ENCODE results near the gene CDC42BPB. TPM values are rescaled to one million over a fixed set of nuclear protein-coding genes. Genes with fewer than 3 reads are reported as not detected.

The CDC42BPB gene
- total RNA-seq, 3 donors from 2014 or later (not counting 1 experiment from before 2014, with no cell fraction given) = 0.86 to 2.3 (median 2.0) TPM

DNA sequence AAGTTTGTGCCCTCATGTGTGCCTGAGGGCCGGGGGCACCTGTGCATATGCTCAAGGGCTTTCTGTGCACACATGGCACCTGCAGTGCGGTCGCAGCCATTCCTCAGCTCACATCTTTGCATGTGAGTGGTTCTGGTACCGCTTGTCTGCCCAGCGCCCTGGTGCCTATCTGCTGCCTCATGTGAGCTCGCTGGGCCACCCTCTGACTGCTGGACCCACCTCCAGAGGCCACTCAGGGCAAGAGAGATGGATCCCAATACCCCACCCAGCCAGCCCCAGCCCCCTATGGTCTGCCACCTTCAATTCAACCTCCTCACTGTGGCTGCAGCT, 140.3 kb downstream of the CDC42BPB start:
- Mint-ChIP-seq H3K27ac (no peak overlapping the region), H3K4me1 (no peaks in the 10 kb centered on the region)
- ATAC-seq = no peak

DNA sequence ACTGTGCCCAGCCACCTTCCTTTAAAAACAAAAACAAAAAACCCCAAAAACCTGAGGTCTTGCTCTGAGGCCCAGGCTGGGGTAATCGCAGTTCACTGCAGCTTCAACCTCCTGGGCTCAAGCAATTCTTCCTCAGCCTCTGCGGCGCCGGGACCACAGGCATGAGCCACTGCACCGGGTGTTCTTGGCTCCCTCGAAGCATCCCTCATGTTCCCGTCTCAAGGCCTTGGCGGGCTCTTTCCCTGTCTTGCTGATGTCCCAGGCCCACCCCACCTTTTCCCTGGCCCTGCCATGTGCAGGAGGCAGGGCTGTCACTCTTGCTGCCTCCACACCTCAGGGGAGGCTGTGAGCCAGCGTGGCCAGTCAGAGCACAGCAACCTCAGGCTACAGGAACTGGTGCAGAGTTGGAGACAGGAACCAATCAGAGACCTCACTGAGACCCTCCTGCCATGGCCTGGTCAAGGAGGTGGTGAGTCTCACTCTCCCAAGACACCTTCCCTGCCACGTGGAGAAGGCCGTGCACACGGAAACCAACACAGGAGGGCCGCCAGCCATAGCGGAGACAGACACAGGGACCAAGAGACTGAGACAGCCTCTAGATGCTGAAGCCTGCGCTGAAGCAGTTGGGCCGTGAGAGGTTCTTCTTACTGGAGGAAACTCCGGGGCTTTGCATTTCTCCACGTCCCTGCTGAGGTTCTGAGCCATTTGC, 140.8 kb downstream of the CDC42BPB start:
- Mint-ChIP-seq H3K36me3 (no peaks in the 10 kb centered on the region), H3K4me3 (no peak overlapping the region), H3K27me3 (ENCODE audit: low read depth in 2 of 2) (no peaks in the 10 kb centered on the region), H3K27ac (no peak overlapping the region), H3K4me1 (no peaks in the 10 kb centered on the region), H3K9me3 (no peaks in the 10 kb centered on the region)
- Histone ChIP-seq H3K27ac (ENCODE audit: low read length) (peak overlapping the region; percentile 26), H3K4me1 (ENCODE audit: control insufficient read depth, insufficient read depth, low read length) (peaks cover 17% of the 10 kb centered on the region), H3K9me3 (ENCODE audit: control insufficient read depth, insufficient read depth, low read length) (no peaks in the 10 kb centered on the region), H3K4me3 (ENCODE audit: low read length) (no peak overlapping the region), H3K36me3 (ENCODE audit: control insufficient read depth, insufficient read depth, low read length) (peaks cover 2% of the 10 kb centered on the region), H3K27me3 (ENCODE audit: control insufficient read depth, insufficient read depth, low read length) (no peaks in the 10 kb centered on the region)
- intact Hi-C loops (cut with micrococcal nuclease) = loop anchor here (10.0 kb wide), 1 partner anchor 142 kb away; the partner anchor contains the start of gene TRAF3
- TF ChIP-seq, protein P1, sequence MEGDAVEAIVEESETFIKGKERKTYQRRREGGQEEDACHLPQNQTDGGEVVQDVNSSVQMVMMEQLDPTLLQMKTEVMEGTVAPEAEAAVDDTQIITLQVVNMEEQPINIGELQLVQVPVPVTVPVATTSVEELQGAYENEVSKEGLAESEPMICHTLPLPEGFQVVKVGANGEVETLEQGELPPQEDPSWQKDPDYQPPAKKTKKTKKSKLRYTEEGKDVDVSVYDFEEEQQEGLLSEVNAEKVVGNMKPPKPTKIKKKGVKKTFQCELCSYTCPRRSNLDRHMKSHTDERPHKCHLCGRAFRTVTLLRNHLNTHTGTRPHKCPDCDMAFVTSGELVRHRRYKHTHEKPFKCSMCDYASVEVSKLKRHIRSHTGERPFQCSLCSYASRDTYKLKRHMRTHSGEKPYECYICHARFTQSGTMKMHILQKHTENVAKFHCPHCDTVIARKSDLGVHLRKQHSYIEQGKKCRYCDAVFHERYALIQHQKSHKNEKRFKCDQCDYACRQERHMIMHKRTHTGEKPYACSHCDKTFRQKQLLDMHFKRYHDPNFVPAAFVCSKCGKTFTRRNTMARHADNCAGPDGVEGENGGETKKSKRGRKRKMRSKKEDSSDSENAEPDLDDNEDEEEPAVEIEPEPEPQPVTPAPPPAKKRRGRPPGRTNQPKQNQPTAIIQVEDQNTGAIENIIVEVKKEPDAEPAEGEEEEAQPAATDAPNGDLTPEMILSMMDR (IDR thresholded peaks at IDR 0.05) = no peak
- ATAC-seq (no peak), DNase-seq (no peak)
- 75% methylated on average over 18 of the region's 18 CpGs for WGBS (ENCODE audit: insufficient coverage)

More for the DNA sequence above, 140.3 kb downstream of the CDC42BPB start:
- H3K36me3 Mint-ChIP-seq = no peaks in the 10 kb centered on the region
- peaks cover 2% of the 10 kb centered on the region for H3K36me3 ChIP-seq (ENCODE audit: control insufficient read depth, insufficient read depth, low read length)
- no peaks in the 10 kb centered on the region for H3K27me3 Mint-ChIP-seq (ENCODE audit: low read depth in 2 of 2)
- H3K9me3 Mint-ChIP-seq = no peaks in the 10 kb centered on the region
- H3K27ac ChIP-seq (ENCODE audit: low read length) = no peak overlapping the region
- no peak for DNase-seq
- no peak overlapping the region for H3K4me3 ChIP-seq (ENCODE audit: low read length)
- no peaks in the 10 kb centered on the region for H3K9me3 ChIP-seq (ENCODE audit: control insufficient read depth, insufficient read depth, low read length)
- H3K4me3 Mint-ChIP-seq = no peak overlapping the region
- WGBS (ENCODE audit: insufficient coverage) = 73% methylated on average over 6 of the region's 6 CpGs
- peaks cover 1% of the 10 kb centered on the region for H3K27me3 ChIP-seq (ENCODE audit: control insufficient read depth, insufficient read depth, low read length)
- H3K4me1 ChIP-seq (ENCODE audit: control insufficient read depth, insufficient read depth, low read length) = peaks cover 17% of the 10 kb centered on the region
- intact Hi-C loops (cut with micrococcal nuclease) = loop anchor here (10.0 kb wide), 1 partner anchor 142 kb away; the partner anchor contains the start of gene TRAF3
- TF ChIP-seq, protein P1 (IDR thresholded peaks at IDR 0.05) = no peak

DNA sequence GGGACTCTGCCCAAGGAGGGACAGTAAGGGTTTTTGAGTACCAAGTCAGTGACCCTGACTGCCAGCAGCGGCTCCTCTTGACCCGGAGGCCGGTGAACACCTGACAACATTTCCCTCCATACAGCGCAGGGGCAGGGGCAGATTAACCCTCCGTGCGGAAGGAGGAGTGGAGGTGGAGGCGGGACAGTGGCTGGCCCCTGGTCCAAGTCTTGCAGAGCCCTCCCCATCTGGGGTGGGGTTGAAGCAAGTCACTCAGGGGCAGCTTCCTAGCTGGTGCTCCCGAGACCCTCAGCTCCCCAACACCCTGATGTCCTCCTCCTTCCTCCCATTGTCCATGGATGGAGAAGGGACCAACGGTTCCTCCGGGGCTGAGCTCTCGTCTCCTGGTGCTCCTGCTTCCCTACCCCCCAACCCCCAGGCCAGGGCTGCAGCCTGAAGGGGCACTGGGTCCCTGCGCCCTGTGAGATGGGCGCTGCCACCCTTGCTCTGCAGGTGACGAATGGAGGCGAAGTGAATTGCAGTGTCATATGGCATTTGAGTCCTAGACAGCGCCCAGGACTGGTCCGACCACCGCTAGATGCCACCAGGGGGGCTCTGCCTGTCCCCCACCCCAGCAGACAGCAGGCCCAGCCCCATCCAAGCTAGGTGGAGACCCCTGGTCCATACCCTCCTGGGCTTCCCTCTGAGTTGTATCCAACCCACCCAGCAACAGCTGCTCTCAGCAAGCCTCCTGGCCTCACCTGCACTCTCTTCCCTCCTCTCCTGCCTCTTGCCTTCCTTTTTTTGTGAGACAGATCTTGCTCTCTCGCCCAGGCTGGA, 141.8 kb downstream of the CDC42BPB start:
- H3K4me3 Mint-ChIP-seq = no peak overlapping the region
- no peaks in the 10 kb centered on the region for H3K36me3 Mint-ChIP-seq
- H3K27ac Mint-ChIP-seq = no peak overlapping the region
- Histone ChIP-seq H3K27me3 (ENCODE audit: control insufficient read depth, insufficient read depth, low read length) (no peaks in the 10 kb centered on the region), H3K27ac (ENCODE audit: low read length) (no peak overlapping the region), H3K9me3 (ENCODE audit: control insufficient read depth, insufficient read depth, low read length) (no peaks in the 10 kb centered on the region), H3K36me3 (ENCODE audit: control insufficient read depth, insufficient read depth, low read length) (peaks cover 2% of the 10 kb centered on the region), H3K4me3 (ENCODE audit: low read length) (no peak overlapping the region), H3K4me1 (ENCODE audit: control insufficient read depth, insufficient read depth, low read length) (peaks cover 17% of the 10 kb centered on the region)
- ATAC-seq = no peak
- WGBS (ENCODE audit: insufficient coverage) = 93% methylated on average over 16 of the region's 19 CpGs
- no peak for DNase-seq
- H3K9me3 Mint-ChIP-seq = no peaks in the 10 kb centered on the region
- TF ChIP-seq, protein P1 (IDR thresholded peaks at IDR 0.05) = no peak
- no peaks in the 10 kb centered on the region for H3K27me3 Mint-ChIP-seq (ENCODE audit: low read depth in 2 of 2)
- no peaks in the 10 kb centered on the region for H3K4me1 Mint-ChIP-seq
- intact Hi-C loops (cut with micrococcal nuclease) = loop anchor here (10.0 kb wide), 1 partner anchor 141 kb away; the partner anchor contains the start of gene TRAF3
